ENCODE measurements around the gene MIER2.
"Not testable (repeated sequence)": the region's sequence is repeated elsewhere in the genome, so short reads cannot be mapped to it uniquely, and the experiment has no call there.

- TF ChIP-seq CTCF (IDR thresholded peaks at IDR 0.05); ZFX (IDR thresholded peaks at IDR 0.05; ENCODE audit: borderline replicate concordance): not testable (repeated sequence)
Measured at GRCh38 chr19:386189-386588, 41.6 kb upstream of the MIER2 start.

Measured in 22Rv1 (cell line).